ENCODE data around the gene PPP2R5C. TPM values are rescaled to one million over a fixed set of nuclear protein-coding genes. Genes with fewer than 3 reads are reported as not detected.

The PPP2R5C gene
- total and polyA plus RNA-seq, 9 of the 15 experiments (the other 6 are each of a cell fraction or from before 2014, with no cell fraction given), result 284 to 617 (median 395) TPM

DNA sequence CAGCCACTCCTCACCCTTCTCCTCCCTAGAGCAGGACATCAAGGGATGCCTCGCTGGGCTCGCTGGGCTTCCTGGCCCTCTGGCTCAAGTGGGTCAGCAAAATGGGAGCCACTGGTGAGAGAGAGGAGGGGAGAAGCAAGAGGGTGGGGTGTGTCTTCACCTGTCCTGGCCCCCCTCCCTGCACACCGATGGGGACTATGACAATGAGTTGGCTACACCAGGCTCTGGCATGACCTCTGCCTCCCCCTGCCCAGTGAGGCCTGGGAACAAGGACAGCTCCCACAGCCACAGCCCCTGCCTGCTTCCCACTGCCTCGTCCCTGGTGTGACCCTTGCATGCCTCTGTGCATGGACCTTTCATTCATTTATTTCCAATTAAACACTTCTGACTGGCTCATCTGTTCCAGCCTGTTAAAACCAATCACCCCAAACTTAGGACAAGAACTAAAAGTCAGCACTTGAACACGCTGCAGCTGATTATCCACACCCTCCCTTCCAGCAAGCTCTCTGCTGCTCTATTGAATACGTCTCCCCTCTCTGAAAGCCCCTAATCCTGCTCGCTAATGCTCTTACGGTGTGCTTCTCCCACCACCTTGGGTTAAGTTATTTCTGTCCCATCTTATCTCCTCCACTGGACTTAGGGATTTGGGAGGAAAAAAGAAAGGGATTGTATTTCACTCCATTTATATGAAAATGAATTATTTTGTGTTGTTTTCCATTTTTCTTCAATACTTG lies 5.8 kb upstream of the PPP2R5C start:
- Histone ChIP-seq H3K36me3 (ENCODE audit: control insufficient read depth, insufficient read depth, low read length) (no peaks in the 10 kb centered on the region), H3K27me3 (ENCODE audit: control insufficient read depth in 2 of 2, insufficient read depth in 2 of 2, low read length in 2 of 2) (no peaks in the 10 kb centered on the region), H3K27ac (ENCODE audit: extremely low read depth, low read depth, low read length) (no peak overlapping the region), H3K4me3 (no peak overlapping the region), H3K9me3 (replicated peaks; ENCODE audit: control insufficient read depth, insufficient read depth, low read depth, low read length) (0 out of 2 replicates have a peak, but pooled peaks cover 2% of the 10 kb centered on the region), H3K4me2 (ENCODE audit: insufficient read depth, low read length) (no peak overlapping the region), H3K9ac (ENCODE audit: insufficient read depth in 1 of 2, low read depth in 2 of 2, low read length in 2 of 2) (peak overlapping the region in 1 of 2 experiments; percentile 50; a peak in 1 of 4 replicates), H3K9me1 (ENCODE audit: control insufficient read depth, insufficient read depth, low read length) (no peaks in the 10 kb centered on the region), H3K4me1 (replicated peaks in 1 of 2; ENCODE audit: control insufficient read depth in 2 of 2, insufficient read depth in 2 of 2, low read length in 2 of 2) (peaks cover 4 to 11% of the 10 kb centered on the region in 2 experiments; a peak in 4 of 5 replicates), H4K20me1 (replicated peaks; ENCODE audit: control insufficient read depth, insufficient read depth, low read length) (no peaks in the 10 kb centered on the region), H3K79me2 (ENCODE audit: control insufficient read depth, insufficient read depth, low read length) (peaks cover 3% of the 10 kb centered on the region; the same call in 1 of the 3 replicates), H2AFZ (ENCODE audit: low read depth, low read length) (no peak overlapping the region)
- FAIRE-seq, result no peak
- ChIA-PET CTCF (ENCODE audit: low intra/inter-chr PET ratio) (no interaction called here), POLR2A (no interaction called here)
- BruUV-seq (replicated peaks), result no TSS peak
- intact Hi-C loops (cut with micrococcal nuclease), result no loop called here
- in situ Hi-C loops (cut with MboI), result loop anchor here (5.0 kb wide), 1 partner anchor 38 kb away; no protein-coding TSS in a partner anchor
- no peak for ATAC-seq
- TF ChIP-seq NFYB (IDR thresholded peaks at IDR 0.05; ENCODE audit: extremely low read depth, insufficient read length) (no peak), ZNF24 (IDR thresholded peaks at IDR 0.05) (no peak), ZNF695 (CRISPR knock-in tag; IDR thresholded peaks at IDR 0.05) (no peak), CCNT2 (IDR thresholded peaks at IDR 0.05; ENCODE audit: borderline replicate concordance, extremely low read depth, insufficient read length, low read depth, low read length) (no peak), ZNF778 (CRISPR knock-in tag; IDR thresholded peaks at IDR 0.05) (no peak), ZNF224 (CRISPR knock-in tag; IDR thresholded peaks at IDR 0.05) (no peak), TRIM24 (IDR thresholded peaks at IDR 0.05) (no peak), TCF3 (CRISPR knock-in tag; IDR thresholded peaks at IDR 0.05) (no peak), ZNF449 (CRISPR knock-in tag; IDR thresholded peaks at IDR 0.05) (no peak), SMAD1 (IDR thresholded peaks at IDR 0.05; ENCODE audit: low read depth, low read length, partially characterized antibody) (no peak), BACH1 (tag; IDR thresholded peaks at IDR 0.05) (no peak), KDM2B (CRISPR knock-in tag; IDR thresholded peaks at IDR 0.05) (no peak), HEY1 (CRISPR knock-in tag; IDR thresholded peaks at IDR 0.05; ENCODE audit: borderline replicate concordance) (no peak), PTTG1 (tag; IDR thresholded peaks at IDR 0.05; ENCODE audit: low read depth) (no peak), PTBP1 (IDR thresholded peaks at IDR 0.05; ENCODE audit: low read depth, low read length) (no peak), E4F1 (CRISPR knock-in tag; IDR thresholded peaks at IDR 0.05; ENCODE audit: borderline replicate concordance) (no peak)
- WGBS (ENCODE audit: insufficient coverage, low coverage, missing lambda C conversion rate), result 69% methylated on average over 2 of the region's 8 CpGs
- DNase-seq (ENCODE audit: extremely low read depth in 1 of 4, low spot score in 3 of 4), result no peak
